AG09319 (cell line): Measurements from ENCODE around the gene PODNL1.
"Not testable (repeated sequence)": the region's sequence is repeated elsewhere in the genome, so short reads cannot be mapped to it uniquely, and the experiment has no call there.

Experiments
- DNase-seq: peaks from one replicate; pipeline ENCODE4 v3.0.0-alpha.2; 2010; ENCODE audit warnings: low read depth; ENCODE audit errors: extremely low read depth
- CTCF ChIP-seq: IDR thresholded peaks from 2 replicates; pipeline ENCODE4 v1.5.1; 2011; ENCODE audit warnings: low read depth, mild to moderate bottlenecking, inconsistent platforms, low read length, moderate library complexity

PODNL1 gene

GRCh38 chr19:13979244-13979615 is 41.0 kb upstream of the PODNL1 start:
- no peak for TF ChIP-seq CTCF
- no peak for DNase-seq

DNA sequence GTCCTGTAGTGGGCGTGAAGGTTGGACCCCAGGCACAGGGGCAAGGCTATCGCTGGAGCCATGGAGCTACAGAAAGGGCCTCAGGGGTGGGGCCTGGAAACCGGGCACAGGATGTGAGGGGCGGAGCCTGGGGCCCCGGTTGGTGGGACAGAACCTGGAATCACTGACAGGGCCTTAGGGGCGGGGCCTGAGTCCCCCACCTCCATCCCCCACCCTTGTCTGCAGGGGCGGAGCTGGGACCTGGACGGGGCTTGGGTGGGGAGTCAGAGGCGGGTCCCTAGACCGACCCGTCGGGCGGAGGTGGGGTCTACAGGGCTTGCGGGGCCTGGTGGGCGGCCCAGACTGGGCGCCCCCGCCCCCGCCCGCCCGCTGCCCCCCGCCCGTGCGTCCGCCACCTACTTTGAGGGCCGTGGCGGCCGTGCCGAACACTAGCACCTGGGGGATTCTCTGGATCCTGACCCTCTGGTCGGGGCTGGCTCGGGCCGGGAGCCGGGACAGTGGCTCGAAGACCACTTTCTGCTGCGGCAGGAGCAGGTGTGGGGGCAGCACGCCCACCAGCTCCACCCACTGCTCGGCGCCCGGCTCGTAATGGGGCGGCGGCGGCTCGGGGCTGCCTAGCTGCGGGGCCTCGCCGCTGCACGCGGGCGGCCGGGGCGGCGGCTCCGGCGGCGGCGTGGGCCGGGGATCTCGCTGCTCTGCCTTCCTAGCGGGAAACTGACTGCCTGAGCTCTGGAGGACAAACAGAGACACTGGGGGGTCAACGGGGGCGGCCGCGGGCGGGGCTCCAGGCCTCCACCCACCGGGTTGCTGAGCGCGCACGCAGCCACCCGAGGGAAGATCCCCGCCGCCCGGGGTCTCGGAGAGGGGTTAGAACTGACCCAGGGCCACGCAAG is 40.4 kb upstream of the PODNL1 start:
- DNase-seq: no peak

DNA sequence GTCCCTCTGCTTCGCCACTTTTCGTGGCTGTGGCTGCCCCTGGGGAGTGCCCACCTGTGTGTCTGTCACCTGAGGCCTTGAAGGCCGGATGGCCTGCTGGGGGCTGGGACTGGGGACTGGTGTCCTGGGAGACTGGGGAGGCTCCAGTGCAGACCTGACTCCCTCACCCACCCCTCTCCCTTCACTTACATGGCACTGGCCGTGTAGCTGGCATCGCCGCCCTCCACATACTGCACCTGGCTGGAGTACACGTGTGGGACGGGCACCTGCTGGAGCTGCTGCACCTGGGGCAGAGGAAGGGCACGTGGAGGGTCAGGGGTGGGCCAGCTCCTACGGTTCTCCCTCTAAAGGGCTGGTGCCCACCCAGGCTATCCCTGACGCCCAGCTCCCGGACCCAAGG is 39.6 kb upstream of the PODNL1 start:
- DNase-seq: no peak

More for the DNA sequence above, 40.4 kb upstream of the PODNL1 start:
- TF ChIP-seq CTCF: no peak

DNA sequence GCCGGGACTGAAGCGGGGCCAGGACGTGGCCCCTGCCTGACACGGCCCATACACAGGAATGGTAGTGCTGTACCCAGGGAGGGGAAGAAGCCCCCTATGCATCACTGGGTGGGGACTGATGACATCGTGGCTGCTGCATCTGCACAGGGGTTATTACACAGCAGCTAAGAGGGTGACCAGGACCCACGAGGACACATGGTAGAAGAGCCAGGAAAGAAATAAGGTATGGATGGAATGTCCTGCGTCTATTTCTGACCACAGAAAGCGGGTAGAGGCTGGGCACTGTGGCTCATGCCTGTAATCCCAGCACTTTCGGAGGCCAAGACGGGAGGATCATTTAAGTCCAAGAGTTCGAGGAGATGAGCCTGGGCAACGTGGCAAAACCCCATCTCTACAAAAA is 38.2 kb upstream of the PODNL1 start:
- DNase-seq: no peak

More for the DNA sequence above, 39.6 kb upstream of the PODNL1 start:
- no peak for TF ChIP-seq CTCF

GRCh38 chr19:13975870-13976269 is 37.7 kb upstream of the PODNL1 start:
- DNase-seq: no peak
- no peak for TF ChIP-seq CTCF

More for the DNA sequence above, 38.2 kb upstream of the PODNL1 start:
- TF ChIP-seq CTCF: no peak

- no peak for TF ChIP-seq CTCF
- DNase-seq: no peak
Measured at GRCh38 chr19:13974073-13974472, 35.9 kb upstream of the PODNL1 start.

DNA sequence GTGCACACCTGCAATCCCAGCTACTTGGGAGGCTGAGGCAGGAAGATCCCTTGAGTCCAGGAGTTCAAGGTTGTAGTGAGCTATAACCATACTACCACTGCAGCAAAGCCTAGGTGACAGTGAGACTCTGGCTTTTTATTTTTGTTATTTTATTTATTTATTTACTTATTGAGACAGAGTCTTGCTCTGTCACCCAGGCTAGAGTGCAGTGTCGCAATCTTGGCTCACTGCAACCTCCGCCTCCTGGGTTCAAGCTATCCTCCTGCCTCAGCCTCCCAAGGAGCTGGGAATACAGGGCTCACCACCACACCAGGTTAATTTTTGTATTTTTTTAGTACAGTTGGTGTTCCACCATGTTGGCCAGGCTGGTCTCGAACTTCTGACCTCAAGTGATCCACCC is 35.3 kb upstream of the PODNL1 start:
- not testable (repeated sequence) for DNase-seq
